Measurements from ENCODE around the gene CCDC47. TPM values are rescaled to one million over a fixed set of nuclear protein-coding genes. Genes with fewer than 3 reads are reported as not detected.

CCDC47 gene
- total RNA-seq, 6 experiments from 2014 or later = 45.7 to 69.9 (median 63.6) TPM

Other genes starting within 250 kb of the CCDC47 start
- 10 to 100 TPM; 14.9 to 31.0 (median 26.7) TPM for gene DCAF7, start 223.1 kb downstream of the CCDC47 start, total RNA-seq
- 10 to 100 TPM; 30.6 to 46.7 (median 35.5) TPM for gene TACO1, start 172.7 kb downstream of the CCDC47 start, total RNA-seq
- gene MAP3K3, start 151.2 kb downstream of the CCDC47 start, total RNA-seq = 10 to 100 TPM; 10.6 to 15.8 (median 13.0) TPM
- 1 to 10 TPM; 2.8 to 9.4 (median 5.2) TPM for gene LIMD2, start 73.5 kb downstream of the CCDC47 start, total RNA-seq
- gene STRADA, start 31.8 kb downstream of the CCDC47 start, total RNA-seq = 10 to 100 TPM in 5 of 6 experiments, 1 to 10 TPM in 1; 8.4 to 15.1 (median 13.0) TPM
- gene DDX42, start 573 bp upstream of the CCDC47 start, total RNA-seq = 10 to 100 TPM; 28.5 to 45.2 (median 36.2) TPM
- gene PSMC5, start 53.8 kb upstream of the CCDC47 start, total RNA-seq = 10 to 100 TPM; 52.7 to 70.9 (median 66.5) TPM
- gene FTSJ3, start 54.1 kb upstream of the CCDC47 start, total RNA-seq = 10 to 100 TPM; 12.9 to 25.9 (median 19.0) TPM
- gene SMARCD2, start 69.1 kb upstream of the CCDC47 start, total RNA-seq = 10 to 100 TPM; 23.8 to 94.5 (median 59.5) TPM
- gene CSH2, start 100.1 kb upstream of the CCDC47 start, total RNA-seq = not detected
- gene GH2, start 108.3 kb upstream of the CCDC47 start, total RNA-seq = not detected
- gene CSH1, start 123.0 kb upstream of the CCDC47 start, total RNA-seq = not detected
- not detected for gene CSHL1, start 137.7 kb upstream of the CCDC47 start, total RNA-seq
- not detected for gene GH1, start 145.2 kb upstream of the CCDC47 start, total RNA-seq
- gene CD79B, start 158.7 kb upstream of the CCDC47 start, total RNA-seq = 1 to 10 TPM in 2 of 6 experiments, under 1 TPM in 4; 0.62 to 2.2 (median 0.92) TPM
- 1 to 10 TPM in 1 of 6 experiments, under 1 TPM in 5; 0.10 to 1.4 (median 0.20) TPM for gene SCN4A, start 199.3 kb upstream of the CCDC47 start, total RNA-seq
- under 1 TPM in 3 of 6 experiments, not detected in 3; 0.07 to 0.33 (median 0.12) TPM for gene PRR29, start 224.8 kb upstream of the CCDC47 start, total RNA-seq
- gene ICAM2, start 247.0 kb upstream of the CCDC47 start, total RNA-seq = 10 to 100 TPM in 3 of 6 experiments, 1 to 10 TPM in 3; 5.5 to 16.1 (median 8.6) TPM

Measured in right lobe of liver (tissue), 5 donors.